Right kidney (tissue), 9 donors: Measurements from ENCODE around the gene GIMAP5.

ENCODE experiments used
- DNase-seq: peaks from one replicate; pipeline ENCODE4 v3.0.0-alpha.2; 2016
- long read RNA-seq, 8 donors: transcript quantifications; one replicate each; lab custom pipeline, GENCODE V29; 2026

The GIMAP5 gene
- long read RNA-seq, donor 1, partial matches to known transcripts, result 0 of 4 reads
- long read RNA-seq, donor 1, other reads (novel, unspliced or antisense), result 0 of 4 reads
- long read RNA-seq, donor 2, partial matches to known transcripts, result 0 of 2 reads
- long read RNA-seq, donor 2, other reads (novel, unspliced or antisense), result 0 of 2 reads
- long read RNA-seq, donor 3, partial matches to known transcripts, result 0 of 1 reads
- long read RNA-seq, donor 3, other reads (novel, unspliced or antisense), result 0 of 1 reads
- long read RNA-seq, donor 4, transcript GIMAP5-201 (3 exons, 2,291 nt), result major isoform, 5 of 5 reads
- long read RNA-seq, donor 4, partial matches to known transcripts, result 0 of 5 reads
- long read RNA-seq, donor 4, other reads (novel, unspliced or antisense), result 0 of 5 reads
- long read RNA-seq, donor 5, transcript GIMAP5-201 (3 exons, 2,291 nt), result major isoform, 6 of 6 reads
- long read RNA-seq, donor 5, partial matches to known transcripts, result 0 of 6 reads
- long read RNA-seq, donor 5, other reads (novel, unspliced or antisense), result 0 of 6 reads
- long read RNA-seq, donor 6, partial matches to known transcripts, result 0 of 3 reads
- long read RNA-seq, donor 6, other reads (novel, unspliced or antisense), result 0 of 3 reads
- long read RNA-seq, donor 7, transcript GIMAP5-201 (3 exons, 2,291 nt), result major isoform, 8 of 8 reads
- long read RNA-seq, donor 7, partial matches to known transcripts, result 0 of 8 reads
- long read RNA-seq, donor 7, other reads (novel, unspliced or antisense), result 0 of 8 reads
- long read RNA-seq, donor 8, partial matches to known transcripts, result 0 of 4 reads
- long read RNA-seq, donor 8, other reads (novel, unspliced or antisense), result 0 of 4 reads

DNA sequence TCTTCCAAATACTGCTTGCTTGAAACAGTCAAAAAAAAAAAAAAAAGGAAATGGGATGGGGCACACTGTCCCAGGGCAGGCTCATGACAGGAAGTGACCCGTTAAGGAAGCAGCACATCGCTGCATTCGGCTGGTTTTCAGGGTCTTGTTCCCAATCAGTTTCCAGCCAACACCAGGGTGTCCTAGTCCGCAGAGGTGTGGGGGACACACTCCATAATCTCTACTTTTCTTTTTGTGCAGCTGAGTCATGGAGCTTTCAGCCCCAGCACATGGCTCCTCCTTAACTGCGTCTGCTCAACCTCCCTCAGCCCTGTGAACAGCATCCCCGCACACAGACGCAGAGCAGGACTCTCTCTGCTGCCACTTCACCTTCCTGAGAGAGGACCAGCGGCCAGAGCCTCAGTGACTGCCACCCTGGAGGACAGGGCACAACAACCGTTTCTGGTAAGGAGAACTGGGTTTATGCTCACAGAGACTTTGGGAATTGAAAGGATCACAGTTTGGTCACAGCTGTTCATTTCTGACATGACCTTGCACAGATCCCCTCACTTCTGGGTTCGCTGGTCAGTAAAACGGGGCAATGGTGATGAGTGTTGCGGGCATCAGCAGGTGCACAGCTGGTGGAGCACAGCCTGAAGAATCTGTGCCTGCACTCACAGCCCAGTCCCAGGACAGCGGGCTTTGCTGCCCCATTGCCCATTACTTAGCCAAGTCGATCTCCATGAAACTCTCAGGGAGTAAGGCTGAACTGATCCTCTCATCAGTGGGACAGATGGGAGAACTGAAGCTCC lies at the start of gene GIMAP5:
TSS of gene GIMAP5 (plus strand) at position 154 of the 791 bp plus-strand sequence. CDS start 3,467 bp downstream, outside the sequence.
- DNase-seq, result no peak

DNA sequence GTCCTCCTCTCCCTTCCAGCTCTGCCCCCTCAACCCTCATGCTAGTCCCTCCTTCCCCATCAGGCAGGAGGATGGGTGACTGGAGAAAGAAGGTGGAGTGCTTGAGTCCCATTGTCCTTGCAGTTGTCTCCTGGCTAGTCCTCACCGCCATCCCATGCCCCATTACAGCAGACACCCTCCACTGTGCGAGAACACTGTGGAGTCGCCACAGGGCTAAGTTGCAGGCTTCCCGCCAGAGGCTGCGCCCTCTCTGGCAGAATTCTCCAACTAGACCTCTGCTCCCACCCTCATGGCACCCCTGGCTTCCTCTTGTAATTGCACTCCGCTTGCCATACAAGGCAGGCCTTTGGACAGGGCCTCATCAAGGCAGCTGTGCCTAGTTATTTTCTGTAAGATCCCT lies 48.6 kb upstream of the GIMAP5 start:
- no peak for DNase-seq

DNA sequence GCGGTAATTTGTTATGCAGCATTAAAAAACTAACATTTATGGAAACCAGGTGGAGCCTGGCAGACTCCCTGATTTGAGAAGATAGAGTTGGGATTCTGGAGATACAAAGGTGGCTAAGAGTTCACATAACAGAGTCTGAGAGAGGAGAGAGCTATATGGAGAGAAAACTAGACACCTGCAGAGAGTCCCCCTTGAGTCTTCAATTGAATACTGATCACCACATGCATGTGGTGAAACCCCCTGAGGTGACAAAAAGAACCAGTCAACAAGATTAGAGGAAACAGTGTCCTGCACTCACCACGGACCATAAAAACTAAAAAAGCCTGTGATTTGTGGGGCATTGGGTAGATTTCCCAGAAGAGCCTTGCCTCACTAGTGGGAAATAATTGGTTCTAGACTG lies 41.6 kb upstream of the GIMAP5 start:
- DNase-seq, result no peak

DNA sequence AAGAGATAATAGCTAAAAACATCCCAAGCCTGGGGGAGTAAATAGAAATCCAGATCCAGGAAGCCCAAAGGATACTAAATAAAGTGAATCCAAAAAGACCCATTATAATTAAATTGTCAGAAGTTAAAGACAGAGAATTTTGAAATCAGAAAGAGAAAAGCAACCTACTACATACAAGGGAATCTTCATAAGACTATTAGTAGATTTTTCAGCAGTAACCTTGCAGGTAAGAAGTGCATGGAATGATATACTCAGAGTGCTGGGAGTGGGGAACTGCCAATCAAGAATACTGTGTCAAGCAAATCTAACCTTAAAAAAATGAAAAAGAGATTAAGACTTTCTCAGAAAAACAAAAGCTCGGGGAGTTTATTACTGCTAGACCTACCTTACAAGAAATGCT lies 34.0 kb upstream of the GIMAP5 start:
- no peak for DNase-seq

DNA sequence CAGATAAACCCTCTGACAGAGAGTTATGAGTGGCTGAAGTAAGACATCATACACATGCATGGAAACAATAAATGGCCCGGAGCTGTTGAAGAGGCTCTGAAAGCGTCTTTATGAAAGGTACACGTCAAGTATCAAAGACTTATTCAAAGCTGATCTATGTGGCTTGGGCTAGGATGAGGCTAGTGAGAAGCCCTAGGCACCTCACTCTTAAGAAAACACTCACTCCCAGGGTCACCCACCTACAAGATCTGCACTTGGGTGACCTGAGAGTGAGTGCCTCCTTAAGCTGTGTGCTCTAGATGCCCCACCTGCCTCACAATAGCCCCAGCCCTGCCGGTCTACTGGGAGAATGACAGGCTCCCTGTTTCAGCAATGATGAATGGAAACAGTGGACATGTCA lies 21.9 kb upstream of the GIMAP5 start:
- no peak for DNase-seq

DNA sequence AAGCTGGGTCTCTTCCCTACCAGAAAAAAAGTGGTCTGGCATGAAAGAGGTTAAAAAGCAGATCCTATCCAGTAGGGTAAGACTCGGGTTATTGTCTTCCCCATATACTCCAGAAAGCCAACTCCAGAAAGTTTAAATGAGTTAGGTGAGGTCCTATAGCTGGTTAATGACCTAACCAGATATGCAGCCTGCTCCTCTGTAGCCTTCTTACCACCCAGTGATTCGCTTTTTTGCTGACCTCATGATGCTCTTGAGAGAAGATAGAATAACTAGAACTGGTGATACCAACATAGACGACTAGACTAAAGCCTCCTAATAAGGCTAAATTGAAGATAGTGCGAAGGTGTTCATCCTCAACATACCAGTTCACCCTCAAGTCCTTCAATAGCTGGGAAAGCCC lies 21.5 kb upstream of the GIMAP5 start:
- DNase-seq, result no peak

DNA sequence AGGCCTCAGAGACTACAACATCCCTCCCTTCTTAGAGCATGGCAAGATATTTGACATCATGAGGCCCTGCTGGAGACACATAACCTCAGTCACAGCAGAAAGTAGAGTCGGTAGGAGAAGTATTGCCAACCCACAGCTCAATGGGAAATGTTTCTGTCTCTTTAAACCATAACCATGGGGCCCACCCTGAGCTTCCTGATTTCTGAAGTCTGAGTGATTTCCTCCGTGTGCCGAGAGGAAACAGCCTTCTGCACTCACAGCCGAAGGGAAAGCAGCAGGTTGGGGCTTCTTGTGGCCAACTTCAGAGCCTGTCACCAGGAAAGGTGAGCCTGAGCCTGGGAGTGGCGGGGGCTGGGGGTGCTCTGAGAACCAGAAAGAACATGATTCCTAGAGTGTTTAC lies 20.9 kb upstream of the GIMAP5 start, which contains the start of gene GIMAP1:
TSS of gene GIMAP1 (plus strand) at position 246 of the 400 bp plus-strand sequence. CDS start 2,435 bp downstream, outside the sequence.
- no peak for DNase-seq

DNA sequence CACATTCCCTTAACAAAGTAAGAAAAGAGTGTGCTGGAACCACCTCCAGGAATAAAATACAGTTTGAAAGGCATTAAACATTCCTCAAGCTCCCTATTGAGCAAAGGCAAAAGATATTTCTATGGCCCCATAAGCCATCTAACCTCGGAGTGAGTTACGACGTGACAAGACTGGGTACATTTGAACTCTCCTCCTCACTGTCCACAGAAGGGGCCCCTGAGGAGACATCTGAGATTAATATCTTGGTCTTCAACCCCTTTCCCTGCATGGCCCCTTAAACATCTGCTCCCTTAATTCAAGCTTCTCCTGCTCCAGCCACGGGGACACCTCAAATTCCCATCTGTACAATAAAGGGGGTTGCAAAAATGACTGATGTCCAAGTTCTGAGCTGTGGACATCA lies 20.3 kb upstream of the GIMAP5 start:
- DNase-seq, result no peak

DNA sequence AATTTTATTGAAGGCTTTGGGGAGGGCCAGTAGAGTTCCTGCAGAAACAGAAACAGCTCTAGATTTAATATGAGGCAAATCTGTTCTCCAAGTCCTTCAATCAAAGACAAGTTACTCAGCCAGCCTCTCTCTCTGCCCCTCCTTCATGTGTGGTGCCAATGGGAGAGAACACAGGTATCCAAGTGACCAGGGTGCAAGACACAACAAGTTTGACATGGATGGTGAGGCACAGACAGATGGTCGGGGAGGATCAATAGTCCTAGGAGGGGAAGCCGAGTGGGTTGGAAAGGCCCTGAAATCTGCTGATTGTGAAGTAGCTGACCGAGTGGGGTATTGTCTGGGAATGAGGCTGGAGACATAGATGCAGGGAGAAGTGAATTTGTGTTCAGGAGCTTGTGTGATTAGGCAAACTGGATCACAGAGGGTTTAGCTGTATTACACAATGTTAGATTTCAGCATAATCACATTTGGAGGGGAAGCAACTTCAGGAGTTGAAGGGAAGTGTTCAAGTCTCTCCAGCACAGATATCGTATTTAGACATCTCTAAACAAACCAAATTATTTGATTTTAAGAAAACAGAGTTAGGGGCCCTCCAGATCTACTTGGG lies 19.3 kb upstream of the GIMAP5 start:
- no peak for DNase-seq

DNA sequence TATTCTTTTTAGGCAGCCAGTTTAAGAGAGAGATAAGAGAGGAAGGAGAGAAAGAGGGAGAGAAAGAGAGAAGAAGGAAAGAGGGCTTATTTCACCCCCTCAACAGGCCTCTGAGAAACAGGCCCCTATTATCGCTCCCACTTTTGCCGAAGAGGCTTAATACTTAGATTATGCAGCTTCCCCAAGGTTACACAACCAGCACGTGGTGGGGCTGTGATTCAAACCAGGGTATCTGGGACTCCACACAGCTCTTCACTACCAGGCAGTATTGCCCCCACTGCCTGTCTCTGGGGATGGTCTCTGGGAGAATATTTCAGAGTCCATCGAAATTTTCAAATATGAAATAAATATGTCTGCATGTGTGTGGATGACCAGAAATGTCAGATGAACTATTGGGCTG lies 17.8 kb upstream of the GIMAP5 start:
- no peak for DNase-seq

DNA sequence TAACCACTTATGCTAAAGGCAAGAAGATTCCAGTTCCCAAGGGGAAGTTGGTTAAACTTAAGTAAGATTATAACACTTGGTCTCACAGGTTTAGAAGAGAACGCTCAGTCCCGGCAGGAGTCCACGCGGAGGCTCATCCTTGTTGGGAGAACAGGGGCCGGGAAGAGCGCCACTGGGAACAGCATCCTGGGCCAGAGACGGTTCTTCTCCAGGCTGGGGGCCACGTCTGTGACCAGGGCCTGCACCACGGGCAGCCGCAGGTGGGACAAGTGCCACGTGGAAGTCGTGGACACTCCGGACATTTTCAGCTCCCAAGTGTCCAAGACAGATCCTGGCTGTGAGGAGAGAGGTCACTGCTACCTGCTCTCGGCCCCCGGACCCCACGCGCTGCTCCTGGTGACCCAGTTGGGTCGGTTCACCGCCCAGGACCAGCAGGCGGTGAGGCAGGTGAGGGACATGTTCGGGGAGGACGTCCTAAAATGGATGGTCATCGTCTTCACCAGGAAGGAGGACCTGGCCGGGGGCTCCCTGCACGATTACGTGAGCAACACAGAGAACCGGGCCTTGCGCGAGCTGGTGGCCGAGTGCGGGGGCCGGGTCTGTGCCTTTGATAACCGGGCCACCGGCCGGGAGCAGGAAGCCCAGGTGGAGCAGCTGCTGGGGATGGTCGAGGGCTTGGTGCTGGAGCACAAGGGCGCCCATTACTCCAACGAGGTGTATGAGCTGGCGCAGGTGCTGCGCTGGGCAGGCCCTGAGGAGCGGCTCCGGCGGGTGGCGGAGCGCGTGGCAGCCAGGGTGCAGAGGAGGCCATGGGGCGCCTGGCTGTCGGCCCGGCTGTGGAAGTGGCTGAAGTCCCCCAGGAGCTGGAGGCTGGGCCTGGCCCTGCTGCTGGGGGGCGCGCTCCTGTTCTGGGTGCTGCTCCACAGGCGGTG lies 17.0 kb upstream of the GIMAP5 start:
- no peak for DNase-seq

DNA sequence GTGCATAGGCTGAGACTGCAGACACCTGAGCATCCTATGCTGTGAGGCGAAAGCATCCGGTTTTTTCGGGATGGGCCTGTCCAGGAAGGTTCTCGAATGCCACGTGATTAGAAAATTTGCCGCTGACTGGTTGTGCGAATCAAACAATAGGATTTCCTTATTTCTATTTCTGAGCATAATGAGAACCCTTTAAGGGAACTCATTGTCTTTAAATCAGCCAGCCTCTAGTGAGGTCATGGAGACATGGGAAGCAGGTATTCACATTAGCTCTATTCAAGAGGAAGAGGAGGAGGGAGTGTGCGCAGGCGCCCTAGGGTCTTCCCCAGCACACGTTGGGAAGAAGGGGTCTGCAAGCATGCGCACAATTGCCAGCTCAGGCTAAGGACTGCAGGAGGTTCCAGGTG lies 15.2 kb upstream of the GIMAP5 start:
- DNase-seq, result no peak

DNA sequence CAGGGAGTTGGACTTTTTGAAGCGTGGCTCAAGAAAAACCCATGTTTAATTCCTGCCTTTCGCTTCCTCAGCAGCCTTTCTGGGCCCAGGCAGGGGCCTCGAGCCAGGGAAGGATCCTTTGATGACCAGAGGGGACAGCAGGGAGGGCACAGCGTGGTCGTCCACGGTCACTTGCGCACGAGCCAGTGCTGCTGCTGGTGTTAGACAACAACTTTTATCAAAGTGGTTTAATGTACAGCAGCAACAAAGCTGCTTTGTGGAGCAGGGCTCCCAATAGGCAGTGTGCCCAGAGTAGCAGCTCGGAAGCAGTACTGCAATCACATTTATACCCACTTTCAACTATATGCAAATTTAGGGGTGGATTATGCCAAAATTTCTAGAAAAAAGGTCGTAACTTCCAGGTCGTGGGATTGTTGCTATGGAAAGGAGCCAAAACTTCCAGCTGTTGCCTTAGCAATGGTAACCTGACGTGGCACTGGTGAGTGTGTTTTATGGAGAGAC lies 14.7 kb upstream of the GIMAP5 start:
- DNase-seq, result no peak

DNA sequence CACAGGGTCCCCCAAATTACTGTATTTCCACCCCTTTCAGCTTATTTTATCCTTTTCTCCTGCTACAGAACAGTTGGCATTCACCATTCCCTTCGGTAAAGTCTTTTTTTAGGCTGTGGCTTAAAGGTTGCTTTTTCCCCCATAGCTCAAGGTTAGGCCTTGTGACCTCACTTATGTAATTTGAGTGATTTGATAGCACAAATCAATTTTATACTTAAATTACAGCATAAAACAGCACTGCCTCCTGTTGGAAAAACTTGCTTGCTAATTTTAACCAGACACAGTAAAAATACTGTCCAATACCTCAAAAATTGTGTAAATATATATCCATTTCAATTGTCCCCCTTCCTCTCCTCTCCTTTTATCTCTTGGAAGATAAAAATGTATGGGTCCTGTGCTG lies 13.8 kb upstream of the GIMAP5 start:
- no peak for DNase-seq

DNA sequence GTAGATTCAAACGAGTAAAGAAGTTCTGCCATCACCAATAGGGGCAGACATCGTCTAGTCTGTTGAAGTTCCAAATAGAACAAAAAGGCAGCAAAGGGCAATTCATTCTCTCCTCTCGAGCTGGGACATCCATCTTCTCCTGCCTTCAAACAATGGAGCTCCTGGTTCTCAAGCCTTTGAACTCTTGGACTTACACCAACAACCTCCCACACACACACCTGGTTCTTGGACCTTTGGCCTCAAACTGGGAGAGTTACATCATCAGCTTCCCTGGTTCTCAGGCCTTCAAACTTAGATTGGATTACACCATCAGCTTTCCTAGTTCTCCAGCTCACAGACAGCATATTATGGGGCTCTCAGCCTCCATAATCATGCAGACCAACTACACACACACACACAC lies 9.8 kb upstream of the GIMAP5 start:
- no peak for DNase-seq

DNA sequence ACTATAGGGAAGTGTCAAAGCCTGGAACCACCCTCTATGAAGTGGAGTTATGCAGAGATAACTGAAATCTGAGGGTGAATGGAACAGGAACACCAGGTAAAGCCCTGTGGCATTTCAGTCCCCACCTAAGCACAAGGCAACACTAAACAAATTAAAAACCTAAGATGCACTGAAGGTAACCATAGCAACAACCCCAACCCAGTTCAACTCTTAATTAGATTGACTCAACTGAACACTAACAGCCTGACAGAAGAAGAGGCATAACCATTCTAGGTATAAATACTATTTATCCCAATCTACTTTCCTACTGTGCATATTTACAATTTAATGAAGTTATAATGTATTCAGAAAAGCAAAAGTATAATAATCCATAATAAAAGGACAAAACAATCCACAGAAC lies 9.2 kb upstream of the GIMAP5 start:
- no peak for DNase-seq

DNA sequence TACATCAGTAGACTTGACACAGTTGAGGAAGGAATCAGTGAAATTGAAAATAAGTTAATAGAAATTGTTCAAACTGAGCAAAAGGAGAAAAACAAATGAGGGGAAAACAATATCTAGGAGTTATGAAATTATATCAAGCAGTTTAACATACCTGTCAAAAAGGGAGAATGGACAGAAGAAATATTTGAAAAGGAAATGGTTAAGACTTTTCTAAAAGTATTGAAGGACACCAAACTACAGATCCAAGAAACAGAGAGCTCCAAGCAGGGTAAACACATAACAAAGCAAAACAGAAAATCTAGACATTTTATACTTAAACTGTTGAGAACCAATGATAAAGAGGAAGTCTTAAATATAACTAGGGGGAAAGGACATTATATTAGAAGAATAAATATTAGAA lies 8.6 kb upstream of the GIMAP5 start:
- DNase-seq, result no peak

DNA sequence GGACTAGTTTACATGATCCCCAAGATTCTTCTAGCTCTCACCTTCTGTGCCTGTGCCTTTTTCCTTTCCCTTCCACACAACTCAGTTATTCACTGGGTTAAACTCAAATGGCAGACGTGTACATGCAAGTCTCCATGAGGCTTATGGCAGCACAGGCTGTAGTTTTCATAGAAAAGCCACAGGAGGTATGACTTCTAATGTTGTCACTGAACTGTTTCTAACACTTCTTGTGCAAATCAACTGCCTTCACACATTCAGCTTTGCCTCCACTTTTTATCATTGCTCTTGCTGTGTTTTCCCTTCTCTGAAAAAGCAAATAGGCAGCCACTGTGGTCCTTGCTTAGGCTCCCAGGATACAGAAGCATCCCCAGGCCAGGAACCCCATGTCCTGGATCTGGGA lies 5.3 kb upstream of the GIMAP5 start:
- no peak for DNase-seq

DNA sequence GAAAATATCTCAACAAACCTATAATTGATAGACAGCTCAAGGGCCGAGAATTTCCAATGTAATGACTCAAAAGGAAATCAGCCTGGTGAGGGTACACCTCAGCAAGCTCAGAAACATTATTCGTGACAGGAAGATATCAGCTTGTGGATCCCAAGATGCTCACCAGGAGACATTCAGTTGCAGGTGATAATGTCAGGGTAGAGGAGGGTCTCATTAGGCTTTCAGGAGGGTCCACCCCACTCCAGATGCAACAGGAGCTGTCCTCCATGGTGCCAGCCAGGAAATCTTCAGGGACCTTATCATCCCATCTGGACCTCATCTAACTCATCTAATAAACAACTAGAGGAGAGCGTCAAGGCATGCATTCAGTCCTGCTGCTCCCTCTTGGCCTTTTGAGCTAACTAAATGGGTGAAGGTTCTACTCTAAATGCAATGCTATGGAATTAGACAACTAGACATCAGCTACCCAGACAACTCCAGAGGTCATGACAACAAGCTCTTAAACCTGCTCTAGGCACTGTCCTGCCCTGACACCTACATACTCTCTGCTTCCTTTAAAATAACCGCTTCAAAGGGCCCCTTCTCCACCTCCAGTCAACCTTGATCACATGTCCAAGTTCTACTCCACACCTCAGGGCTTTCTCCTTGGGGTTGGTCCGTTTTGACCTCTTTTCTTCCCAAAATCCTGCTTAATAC lies 4.3 kb upstream of the GIMAP5 start:
- no peak for DNase-seq

DNA sequence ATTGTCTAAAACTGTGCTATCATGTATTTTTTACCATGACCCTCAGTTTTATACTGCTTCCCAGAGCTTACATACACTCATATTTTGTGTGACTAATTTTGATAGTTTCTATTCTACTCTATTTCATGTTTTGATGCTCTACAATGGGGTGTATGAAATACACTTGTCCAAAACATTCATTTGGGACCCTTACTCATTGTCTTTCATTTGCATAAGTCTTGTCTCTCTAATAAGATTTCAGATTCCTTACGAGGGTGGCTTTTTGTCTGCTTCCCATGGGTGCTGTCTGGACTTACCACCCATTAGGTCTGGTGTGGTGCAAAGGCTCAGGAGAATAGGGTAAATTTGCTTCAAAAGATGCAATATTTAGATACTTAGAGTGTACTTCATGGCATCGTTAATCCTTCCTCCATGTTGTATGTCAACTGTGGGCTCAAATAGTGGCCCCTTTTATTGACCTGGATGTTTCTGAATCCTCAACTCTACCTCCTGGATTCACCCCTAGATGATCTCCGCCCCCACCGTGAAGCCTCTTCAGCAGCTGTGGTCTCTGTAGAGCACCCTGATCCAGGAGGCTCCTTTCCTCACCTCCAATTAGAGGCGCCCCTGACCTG lies 3.6 kb upstream of the GIMAP5 start:
- no peak for DNase-seq
